CMK (cell line): ENCODE results near the gene S100A4.
"Not testable (repeated sequence)": the region's sequence is repeated elsewhere in the genome, so short reads cannot be mapped to it uniquely, and the experiment has no call there.

ENCODE experiments used
- DNase-seq: peaks from one replicate; pipeline ENCODE4 v3.0.0-alpha.2; 2010; ENCODE audit warnings: low read depth

S100A4 gene

DNA sequence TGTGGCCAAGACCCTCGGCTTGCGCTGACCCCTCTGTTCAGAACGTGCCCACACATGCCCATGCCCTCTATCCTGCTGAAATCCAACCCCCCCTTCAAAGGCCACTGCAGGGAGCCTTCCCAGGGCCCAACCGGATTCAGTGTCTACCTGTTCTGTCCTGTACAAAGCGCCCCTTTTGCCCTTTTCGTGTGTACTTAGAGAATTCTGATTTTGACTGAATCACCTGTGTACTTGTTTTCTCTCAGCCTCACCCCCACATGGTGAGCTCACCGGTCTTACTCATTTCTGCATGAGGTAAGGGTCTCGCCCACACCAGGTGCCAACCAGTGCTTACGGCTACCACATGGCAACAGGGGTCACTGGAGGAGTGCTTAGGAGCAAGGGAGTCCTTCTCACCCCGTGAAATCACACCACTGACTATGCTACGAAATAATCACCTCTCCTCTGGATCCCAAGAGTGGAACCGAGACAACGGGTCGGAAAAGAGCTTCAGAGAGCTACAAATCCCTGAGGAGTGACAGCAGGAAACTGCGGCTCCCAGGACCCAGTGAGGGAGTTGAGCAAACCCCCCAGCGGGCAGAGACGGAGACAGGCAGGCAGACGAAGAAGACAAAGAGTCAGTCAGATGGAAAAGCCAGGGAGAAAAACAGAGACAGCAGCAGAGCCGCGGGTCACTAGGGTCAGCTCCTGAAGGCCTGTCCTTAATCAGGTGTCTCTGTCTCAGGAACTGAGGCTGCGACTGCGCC, 22.2 kb upstream of the S100A4 start:
- no peak for DNase-seq

DNA sequence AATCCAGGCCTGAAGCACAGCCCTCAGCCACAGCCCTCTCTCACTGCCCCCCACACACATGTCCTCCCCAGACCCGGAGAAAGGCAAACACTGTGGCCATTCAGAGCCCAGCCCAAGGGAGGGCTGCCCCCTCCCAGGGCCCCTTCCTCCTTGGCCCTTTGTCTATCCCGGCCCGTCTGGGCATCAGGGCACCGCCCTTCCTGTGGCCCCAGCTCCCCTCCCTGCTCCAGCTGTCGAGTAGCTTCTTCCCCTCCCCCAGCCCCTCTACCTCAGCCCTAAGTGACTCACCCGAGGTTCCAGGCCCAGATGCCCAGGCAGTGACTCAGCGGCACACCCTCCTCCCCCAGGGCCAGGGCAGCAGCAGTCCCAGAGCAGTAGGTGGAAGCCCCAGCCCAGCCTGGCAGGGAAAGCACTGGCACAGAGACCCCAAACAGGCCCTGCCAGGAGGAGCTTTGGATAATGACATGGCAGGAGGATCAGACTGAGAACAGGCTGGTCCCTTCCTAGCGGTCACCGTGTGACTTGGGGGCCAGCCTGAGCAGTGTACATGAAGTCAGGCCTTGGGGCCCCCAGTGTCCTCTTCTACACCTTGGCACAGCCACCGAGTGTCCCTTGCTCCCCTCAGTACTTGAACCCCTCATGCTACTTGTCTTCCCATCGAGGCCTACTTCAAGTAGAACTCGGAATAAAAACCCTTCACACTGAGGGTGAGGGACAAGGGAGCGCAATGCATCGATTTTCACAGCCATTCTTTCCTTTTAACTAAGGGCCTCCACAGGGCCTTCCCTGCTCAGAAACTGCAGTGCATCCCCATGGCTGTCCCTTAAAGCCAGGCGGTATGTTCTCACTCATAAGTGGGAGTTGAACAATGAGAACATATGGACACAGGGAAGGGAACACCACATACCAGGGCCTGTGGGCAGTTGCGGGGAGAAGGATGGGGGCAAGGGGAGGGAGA, 21.1 kb upstream of the S100A4 start:
- DNase-seq = peak; percentile 98

DNA sequence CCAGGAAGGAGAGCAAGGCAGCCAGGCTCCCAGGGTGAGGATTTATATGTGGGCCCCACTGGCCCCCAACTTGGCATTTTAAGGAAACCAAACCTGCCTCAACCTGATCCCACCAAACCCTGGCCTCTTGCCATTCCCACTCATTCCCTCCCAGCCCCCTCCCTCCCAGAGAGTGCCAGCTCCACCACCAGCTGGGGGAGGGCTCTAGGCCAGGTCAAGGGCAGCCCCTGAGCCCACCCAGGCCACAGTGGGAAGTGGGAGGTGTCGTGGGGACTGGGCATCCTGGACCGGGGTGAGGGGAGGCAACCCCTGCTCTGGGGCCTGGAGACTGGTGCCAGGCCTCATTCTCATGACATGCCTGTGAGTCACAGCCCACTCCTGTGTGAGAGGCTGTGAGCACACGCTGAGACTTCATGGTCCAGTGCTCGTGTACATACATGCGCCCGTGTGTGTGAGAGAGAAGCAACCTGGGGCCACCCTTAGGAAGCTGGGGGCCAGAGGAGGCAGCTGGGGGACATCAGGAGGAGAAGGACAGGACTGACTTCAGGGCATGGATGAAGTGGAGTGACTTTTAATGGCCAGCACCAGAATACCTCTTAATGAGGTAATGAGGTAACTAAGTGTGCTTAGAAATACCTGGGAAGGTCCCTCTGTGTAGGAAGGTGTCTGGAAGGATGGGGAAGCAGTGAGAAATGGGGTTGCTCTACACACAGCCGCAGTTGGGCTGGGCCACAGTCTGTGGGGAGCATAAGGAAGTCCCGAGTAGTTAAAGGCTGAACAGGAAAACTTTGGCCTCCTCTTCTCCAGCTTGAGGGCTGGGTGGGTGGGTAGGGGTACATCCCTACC, 20.1 kb upstream of the S100A4 start, which contains the start of gene S100A2:
TSS of gene S100A2 (minus strand) at position 316 of the 846 bp plus-strand sequence. CDS start 1,967 bp downstream, outside the sequence.
- DNase-seq = no peak

DNA sequence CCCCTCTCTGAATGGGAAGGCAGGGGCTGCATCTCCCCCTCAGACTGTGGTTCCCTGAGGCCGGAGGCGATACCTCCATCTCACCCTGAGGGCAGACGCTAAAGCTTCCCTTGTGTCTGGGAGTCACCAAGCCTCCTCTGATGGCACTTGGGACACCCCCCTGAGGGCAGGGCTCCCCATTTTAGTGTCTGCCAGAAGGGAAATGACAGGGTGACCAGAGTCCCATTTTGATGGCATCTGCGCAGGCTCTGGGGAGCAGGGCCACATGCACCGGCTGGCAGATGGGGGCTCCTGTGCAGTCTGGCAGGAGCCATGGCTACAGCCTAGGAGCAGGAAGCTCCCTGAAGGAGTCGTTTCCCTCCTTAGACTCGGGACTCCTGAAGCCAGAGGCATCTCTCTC, 18.4 kb upstream of the S100A4 start:
- no peak for DNase-seq

DNA sequence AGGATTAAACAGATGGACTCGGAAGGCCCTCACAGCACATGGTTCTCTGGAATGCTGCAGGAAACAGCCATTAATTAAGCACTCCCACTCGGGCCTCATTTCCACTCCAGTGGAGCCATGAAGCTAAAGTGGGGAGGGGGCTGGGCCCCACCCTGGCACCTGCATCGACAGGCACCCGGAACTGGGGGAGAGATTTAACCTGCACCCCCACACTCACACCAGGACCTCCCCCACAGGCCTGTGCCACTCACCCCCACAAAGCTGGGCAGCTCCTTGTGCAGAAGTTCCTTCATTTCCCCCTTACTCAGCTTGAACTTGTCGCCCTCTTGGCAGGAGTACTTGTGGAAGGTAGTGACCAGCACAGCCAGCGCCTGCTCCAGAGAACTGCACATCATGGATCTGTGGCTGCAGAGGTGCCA, 17.9 kb upstream of the S100A4 start:
- DNase-seq = no peak

DNA sequence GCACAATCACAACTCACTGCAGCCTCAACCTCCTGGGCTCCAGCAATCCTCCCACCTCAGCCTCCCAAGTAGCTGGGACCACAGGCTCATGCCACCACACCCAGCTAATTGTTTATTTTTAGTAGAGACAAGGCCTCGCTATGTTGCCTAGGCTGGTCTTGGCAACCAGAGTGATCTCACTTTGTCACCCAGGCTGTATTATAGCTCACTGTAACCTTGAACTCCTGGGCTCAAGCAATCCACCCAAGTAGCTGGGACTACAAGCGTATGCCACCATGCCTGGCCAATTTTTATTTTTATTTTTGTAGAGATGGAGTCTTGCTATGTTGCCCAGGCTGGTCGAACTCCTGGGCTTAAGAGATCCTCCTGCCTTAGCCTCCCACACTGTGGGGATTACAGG, 16.4 kb upstream of the S100A4 start:
- not testable (repeated sequence) for DNase-seq

DNA sequence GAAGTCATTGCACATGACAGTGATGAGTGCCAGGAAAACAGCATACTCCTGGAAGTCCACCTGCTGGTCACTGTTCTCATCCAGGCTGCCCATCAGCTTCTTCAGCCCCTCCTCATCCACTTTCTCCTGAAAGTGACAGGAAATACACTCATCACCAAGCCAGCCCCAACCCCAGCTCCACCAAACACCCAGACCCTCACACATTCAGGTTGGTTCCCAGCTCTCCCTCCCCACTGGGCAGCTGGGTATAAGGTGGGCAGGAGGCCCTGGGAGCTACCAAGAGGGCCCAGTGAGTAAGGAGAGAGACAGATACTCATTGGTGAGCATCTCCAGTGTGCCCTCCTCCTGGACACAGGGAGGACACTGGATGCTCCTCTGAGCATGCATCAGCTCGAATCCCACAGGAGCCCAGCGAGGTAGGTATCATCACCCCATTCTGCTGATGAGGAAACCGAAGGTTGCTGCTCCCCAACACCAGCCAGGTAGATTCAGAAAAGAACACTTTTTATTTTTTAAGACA, 15.9 kb upstream of the S100A4 start:
- DNase-seq = no peak

DNA sequence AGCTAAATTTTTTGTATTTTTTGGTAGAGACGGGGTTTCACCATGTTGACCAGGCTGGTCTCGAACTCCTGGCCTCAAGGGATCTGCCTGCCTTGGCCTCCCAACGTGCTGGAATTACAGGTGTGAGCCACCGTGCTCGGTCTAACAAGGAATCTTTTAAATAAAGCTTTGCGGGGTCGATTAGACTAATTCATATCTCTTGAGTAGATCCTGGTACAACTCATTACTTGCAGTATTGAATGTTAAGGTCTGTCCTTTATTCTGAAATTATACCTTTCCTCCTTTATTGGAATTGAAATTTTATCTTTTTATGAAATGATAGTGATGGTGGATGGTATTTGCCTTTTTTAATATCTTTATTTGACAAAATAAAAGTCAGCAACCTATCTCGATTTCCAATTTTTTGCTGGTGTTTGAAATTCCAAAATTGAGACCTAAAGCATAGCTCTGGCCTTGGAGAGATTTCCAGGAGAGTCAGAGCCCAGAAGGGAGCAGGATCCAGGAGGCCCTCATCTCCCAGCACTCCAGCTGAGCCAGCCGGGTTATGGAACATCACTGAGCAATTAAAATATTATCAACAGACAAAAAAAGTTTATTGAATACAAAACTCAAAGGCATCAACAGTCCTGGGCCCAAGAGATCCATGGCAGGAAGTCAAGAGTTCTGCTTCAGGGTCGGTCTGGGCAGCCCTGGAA, 15.3 kb upstream of the S100A4 start:
- DNase-seq = no peak

DNA sequence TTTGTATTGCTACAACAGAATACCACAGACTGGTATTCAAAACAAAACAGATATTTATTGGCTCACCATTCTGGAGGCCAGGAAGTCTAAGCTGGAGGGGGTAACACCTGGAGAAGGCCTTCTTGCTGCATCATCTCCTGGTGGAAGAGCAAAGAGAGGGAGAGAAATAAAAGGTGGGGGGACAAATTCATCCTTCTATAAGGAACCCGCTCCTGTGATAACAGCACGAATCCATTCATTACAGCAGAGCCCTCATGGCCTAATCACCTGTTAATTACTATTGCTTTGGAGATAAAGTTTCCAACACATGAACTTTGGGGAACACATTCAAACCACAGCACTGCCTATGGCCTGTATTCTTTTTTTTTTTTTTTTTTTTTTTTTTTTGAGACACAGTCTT, 14.6 kb upstream of the S100A4 start:
- no peak for DNase-seq

DNA sequence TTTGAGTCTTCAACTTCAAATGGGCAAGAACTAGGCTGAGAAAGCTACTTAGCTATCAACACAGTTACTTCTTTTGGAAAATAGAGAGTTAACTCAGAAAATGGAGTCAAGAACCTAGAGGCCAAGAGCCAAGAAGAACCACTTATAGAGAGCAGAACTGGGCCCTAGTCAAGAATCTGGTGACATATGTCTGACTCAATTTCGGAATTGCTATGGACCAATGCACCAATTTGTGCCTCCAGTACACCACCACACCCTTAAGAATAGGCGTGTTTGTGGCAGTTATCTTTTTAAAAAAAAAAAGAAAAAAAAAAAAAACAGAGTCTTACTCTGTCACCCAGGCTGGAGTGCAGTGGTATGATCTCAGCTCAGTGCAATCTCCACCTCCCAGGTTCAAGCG, 12.3 kb upstream of the S100A4 start:
- no peak for DNase-seq

DNA sequence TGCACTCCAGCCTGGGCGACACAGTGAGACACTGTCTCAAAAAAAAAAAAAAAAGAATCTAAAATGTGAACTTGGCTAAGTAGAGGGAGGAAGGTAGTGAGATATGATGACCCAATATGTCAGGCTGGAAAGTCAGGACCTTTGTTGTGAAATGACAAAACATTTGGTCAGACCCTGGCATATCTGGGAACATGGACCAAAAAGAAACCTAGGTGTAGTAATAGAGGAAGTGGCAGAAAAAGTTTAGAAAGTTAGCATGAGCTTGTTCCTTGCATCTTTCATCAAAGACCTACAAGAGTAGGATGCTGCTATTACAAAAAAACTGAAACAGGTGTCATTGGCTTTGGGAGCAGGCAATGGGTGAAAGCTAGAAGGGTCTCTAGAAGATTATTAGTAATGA, 10.7 kb upstream of the S100A4 start:
- no peak for DNase-seq

DNA sequence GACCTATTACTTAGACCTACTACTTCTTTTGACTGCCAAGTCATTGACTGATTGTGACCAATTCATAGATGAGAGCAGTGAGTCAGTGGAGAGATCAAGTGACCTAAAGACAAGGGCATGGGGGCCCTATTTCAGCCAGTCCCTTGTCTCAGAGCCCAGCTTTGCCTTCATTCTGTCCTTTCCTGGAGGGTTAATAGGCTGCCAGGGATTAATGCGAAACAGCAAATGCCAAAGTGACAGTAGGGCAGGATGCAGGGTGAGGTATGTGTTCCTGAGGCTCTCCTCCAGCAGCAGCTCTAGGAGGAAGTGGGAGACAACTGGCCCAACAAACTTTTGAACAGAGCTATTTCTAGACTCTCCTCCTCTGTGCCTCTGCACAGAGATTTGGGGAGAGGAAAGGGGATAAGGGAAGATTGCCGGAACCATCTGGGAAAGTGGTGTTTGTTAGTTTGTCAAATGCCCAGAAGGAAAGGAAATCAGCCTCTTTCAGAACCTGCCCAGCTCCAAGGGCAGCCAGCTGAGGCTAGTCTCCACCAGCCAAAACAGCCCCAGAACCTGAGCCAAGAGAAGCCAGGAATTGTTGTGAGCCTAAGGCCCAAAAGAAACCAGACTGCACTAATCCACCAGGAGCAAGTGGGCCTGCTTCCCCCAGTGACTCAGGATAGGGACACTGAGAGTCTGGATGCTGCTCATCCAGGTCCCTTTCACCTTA, 8.4 kb upstream of the S100A4 start:
- DNase-seq = no peak

DNA sequence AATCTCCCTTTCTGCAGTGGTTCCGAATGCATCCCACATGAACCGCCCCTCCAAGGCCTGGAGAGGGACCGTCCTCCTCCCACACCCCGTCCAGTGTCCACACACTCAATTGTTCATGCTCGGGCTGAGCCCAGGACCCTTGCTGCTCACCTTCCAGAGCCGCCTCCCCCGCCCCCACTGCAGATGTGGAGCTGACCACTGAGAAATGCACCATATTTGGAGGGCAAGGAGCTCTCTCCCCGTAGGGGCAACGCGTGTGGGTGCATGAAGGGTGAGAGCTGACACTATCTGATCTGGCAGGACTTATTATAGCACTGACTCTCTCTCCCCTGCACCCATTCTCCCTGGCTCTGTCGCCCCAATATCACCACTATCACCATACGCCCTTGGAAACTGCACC, 7.5 kb upstream of the S100A4 start:
- no peak for DNase-seq

DNA sequence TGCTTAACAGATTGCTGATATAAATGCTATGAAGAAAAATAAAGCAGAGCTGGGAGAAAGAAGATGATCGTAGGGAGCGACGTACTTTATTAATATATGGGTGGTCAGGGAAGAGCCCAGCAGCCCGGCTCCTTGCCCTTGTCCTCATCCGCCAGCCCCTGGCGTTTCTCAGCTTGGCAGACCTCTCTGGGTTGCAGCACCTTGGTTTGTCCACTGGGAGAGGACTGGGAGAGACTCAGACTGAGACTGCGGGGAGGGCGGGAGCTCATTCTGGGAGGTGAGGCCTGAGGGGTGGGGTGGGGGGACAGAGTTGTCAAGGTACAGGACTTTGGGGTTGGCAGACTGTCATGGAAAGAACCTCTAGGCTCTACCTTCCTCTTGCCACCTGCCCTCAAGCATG, 6.7 kb upstream of the S100A4 start:
- DNase-seq = no peak

DNA sequence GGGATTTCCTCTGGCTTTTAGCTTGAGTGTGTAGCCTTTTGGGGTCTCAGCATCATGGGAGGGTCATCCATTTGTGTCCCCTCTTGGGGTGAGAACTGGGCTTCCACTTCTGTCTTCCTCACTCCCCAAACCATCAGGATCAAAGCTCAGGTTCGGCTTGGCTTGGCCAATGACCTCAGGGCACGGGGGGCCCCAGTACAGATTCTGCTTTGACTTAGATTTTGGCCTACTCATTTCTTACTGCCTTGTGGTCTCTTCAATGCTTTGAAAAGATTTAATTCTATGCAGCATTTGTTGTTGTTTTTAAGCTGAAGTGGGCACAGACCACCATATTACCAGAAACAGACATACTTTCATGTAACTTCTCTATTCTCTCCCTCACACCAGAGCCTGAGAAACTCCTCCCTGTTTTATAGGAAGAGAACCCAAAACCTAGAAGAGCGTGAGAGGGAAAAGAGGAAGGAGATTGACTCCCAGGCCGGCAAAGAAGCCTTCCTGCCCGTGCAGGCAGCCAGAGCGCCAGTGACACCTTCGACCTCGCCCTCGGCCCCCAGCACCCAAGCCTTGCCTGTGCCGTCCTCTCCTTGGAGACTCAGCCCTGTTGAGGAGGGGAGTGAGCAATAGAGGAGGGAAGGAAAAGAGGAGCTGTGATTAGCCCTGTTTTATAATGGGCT, 5.4 kb upstream of the S100A4 start:
- no peak for DNase-seq

DNA sequence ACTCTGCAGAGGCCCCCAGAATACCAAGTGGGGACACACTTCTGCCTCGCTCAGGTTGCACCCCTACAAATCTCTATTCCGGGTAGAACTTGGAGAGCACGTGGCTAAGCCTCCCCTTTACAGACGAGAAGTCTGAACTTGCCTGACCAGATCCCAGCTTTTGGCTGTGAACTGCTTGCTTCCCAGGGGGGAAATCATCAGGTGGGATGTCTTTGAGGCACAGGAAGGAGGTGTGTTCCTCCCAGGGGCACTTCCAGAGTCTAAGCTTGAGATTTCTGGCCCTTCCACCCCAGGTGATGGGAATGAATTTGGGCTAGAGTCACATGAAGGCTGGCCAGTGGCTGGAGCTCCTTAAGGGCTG, 4.8 kb upstream of the S100A4 start:
- no peak for DNase-seq

DNA sequence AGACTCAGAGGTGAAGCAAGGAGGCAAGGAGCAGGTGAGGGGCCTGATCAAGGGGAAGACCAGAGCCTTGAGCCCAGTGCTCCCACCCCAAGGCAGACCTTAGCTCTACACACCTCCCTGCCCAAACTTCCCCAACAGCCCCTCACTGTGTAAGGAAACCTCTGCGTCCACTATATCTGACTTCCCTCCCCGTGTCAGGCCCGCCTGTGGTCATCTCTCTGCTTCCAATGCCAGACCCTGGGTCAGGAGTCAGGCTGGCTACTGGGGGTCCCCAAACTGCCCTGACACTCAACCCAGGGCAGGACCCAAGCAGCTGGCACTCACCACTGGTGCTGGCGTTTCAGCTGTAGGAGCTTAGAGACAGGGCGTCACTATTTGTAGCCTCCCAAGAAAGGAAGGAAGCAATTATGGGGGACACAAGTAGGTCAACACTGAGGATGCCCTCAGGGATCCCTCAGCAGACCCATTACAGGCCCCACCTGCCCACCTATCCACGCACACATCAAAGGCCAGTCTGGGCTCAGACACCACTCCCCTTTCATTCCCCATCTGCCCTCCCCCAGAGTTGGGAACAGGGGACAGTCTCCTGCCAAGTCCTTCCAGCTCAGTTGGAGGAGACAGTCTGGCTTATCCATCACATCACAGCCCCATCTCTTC, 4.3 kb upstream of the S100A4 start:
- DNase-seq = no peak

DNA sequence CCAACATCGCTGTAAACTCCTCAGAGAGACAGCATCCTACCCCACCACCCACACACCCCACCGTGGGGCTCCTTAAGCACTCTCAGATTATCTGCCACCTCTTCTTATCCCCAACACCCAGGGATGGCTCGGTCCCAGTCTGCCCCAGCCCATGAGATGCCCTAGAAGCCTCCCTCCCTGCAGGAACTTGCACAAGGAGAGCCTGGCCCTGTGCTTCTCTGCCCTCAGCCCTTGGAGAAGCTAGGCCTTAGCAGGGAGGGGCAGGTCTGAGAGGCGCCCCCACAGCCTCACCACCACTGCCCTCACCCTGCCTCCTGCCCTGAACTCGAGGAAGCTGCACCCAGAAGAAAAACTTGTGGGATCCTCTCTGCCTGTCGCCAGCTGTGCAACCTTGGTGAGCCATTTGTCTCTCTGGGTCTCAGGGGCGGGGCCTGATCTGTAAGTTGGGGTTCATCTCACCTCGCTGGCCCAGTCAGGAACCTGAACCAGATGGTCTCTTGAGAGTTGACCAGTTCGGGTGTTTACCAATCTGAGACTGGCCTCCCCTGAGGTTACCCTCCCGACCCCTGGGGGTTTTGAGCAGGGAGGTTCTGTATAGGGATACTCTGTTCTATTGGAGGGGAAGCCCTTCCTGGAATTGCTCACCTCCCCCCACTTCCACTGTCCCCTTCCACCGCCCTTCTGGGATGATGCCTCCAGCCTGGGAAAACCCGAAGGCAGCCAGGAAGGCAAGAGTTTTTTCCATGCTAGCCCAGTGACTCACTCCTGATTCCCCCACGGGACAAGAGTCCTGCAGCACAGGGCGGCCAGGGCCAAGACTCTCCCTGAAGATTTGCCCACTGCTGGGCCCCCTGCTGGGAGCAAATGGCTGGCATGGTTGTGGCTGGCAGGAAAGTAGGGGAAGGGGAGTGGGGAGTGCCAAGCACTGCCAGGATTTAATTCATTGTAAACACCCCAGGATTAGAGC, 3.4 kb upstream of the S100A4 start, which contains the start of gene S100A3:
TSS of gene S100A3 (minus strand) at position 537 of the 967 bp plus-strand sequence. CDS start 773 bp downstream, outside the sequence.
- no peak for DNase-seq
